Measurements from ENCODE around the gene ATP2C2. TPM values are rescaled to one million over a fixed set of nuclear protein-coding genes. Genes with fewer than 3 reads are reported as not detected.

ATP2C2 gene
- total and polyA plus RNA-seq, 9 of the 15 experiments (the other 6 are each of a cell fraction or from before 2014, with no cell fraction given): 0.75 TPM; not detected in 8

- TF ChIP-seq CREB1 (IDR thresholded peaks at IDR 0.05) (peak; percentile 70), CREB1 (CRISPR knock-in tag; IDR thresholded peaks at IDR 0.05) (peak; percentile 69), ZBTB49 (CRISPR knock-in tag; IDR thresholded peaks at IDR 0.05; ENCODE audit: borderline replicate concordance) (no peak), PPARD (CRISPR knock-in tag; IDR thresholded peaks at IDR 0.05) (no peak), MECOM (CRISPR knock-in tag; IDR thresholded peaks at IDR 0.05) (no peak), E4F1 (CRISPR knock-in tag; IDR thresholded peaks at IDR 0.05; ENCODE audit: borderline replicate concordance) (no peak), EP400 (IDR thresholded peaks at IDR 0.05) (peak; percentile 78; the same call in 1 of the 2 replicates), ZNF695 (CRISPR knock-in tag; IDR thresholded peaks at IDR 0.05) (no peak), HNRNPUL1 (IDR thresholded peaks at IDR 0.05; ENCODE audit: low read length) (no peak), U2AF2 (optimal IDR thresholded peaks at IDR 0.05; ENCODE audit: low read depth, low read length) (no peak), POLR2B (IDR thresholded peaks at IDR 0.05; ENCODE audit: low read depth, partially characterized antibody) (peak; percentile 73), SP1 (CRISPR knock-in tag; IDR thresholded peaks at IDR 0.05) (peak; percentile 97), ELF4 (CRISPR knock-in tag; IDR thresholded peaks at IDR 0.05) (no peak), ZSCAN32 (CRISPR knock-in tag; IDR thresholded peaks at IDR 0.05) (no peak)
- TF ChIP-seq, protein P1, sequence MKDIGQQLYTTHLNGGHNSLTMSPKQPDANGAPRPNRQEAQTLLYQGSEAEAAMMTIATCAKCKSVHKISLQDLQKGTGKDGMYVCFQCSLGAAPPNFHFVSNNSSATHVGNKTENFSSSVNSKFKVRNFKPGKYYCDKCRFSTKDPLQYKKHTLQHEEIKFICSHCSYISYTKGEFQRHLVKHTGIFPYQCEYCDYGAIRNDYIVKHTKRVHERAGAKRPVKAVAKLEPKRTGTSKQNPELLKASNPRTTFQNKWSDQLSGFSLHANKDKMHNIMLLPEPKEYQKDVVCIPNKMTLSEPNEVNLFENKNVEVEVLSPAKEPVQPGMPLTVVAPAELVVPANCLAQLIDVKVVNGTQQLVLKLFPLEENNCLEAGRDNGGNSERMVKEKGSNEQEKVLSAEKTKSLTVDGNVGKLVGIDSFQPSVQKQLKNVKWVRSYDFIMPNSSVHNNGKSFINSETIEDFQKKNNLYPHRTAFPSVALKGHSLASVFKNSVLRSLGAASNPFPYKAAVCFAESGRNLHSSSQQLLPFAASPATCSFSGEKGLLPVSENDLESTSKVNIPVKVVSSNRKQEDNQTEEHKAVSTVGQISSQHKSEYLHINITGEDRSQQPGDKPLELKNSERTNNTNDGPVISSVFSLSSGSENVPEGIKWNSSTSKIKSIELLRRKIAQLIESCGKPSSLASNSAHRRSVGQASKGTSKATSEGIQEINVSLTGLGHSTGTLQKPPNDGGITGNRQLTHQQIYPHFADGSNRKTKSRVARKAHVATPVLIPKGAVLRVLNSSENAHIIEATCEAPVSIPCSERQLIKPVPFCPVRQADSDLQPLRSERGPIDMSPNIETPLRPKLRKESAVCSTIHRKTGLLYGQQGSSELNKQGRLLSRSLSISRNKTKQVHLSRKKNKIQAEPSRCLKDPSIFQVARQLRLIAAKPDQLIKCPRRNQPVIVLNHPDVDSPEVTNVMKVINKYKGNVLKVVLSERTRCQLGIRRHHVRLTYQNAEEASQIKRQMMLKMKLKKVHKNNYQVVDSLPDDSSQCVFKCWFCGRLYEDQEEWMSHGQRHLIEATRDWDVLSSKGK (CRISPR knock-in tag; IDR thresholded peaks at IDR 0.05): no peak
Observed at GRCh38 chr16:84504420-84505248, 136.3 kb downstream of the ATP2C2 start, which contains the start of gene MEAK7 (continued).

Data from K562 (cell line).